ENCODE measurements around the gene BNIPL.

Gene BNIPL

DNA sequence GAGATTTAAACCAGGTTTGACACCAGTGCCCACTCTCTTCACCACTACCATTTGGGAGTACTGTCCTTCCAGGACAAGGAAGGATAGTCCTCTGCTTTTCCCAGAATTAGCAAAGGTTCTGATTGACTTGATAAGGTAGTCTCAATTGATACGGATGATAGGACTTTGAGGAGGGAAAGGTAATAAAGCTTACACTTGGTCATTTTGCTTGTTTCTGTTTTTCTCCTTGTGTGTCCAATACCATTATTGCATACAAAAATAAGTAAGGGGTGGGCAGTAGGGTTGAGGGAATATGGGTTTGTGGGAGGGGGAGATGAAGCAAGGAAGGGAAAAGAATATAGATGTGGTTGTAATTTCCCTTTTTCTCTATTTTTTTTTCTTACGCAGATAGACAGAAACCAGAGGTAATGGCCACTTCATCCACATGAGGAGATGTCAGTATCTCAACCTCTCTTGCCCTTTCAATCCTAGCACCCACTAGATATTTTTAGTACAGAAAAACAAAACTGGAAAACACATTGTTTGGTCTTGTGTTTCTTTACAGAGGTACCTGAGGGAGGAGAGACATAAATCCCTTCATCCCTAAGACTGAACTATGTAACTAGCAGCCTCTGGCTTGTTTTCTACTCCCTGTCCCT is 13.8 kb downstream of the BNIPL start:
- DNase-seq = no peak
- in situ Hi-C loops (cut with MboI; ENCODE audit: low pct_unique_long_range_greater_than_20kb, low sequenced_read_pairs) = no loop called here

DNA sequence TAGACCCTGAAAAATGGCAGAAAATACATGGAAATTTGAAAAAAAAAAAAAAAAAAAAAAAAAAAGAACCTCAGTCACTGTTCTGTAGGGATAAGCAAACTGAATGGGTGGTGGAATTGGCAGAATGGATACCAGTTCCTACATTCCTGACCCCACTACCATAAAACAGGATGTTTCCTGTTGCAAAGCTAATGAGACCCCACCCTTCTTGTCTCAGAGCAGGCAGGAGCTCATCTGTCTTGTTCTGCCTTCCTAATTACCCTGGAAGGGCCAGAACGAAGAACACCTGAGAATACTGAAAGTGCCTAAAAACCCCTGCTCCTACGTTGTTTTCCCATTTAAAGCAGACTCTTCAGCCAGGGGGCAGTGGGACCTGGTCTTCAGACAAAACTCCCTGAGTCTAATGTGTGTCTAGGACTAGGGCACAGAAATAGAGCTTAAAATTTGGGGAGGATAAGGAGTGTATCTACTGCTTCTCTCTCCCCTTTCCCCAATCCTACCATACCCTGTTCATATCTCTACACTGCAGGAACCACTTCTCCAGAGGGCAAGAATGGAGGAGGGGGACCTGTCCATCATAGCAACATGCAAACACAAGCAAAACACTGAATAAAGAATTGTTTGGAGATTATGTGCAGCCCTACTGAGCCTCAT is 15.1 kb downstream of the BNIPL start:
- in situ Hi-C loops (cut with MboI; ENCODE audit: low pct_unique_long_range_greater_than_20kb, low sequenced_read_pairs) = no loop called here

DNA sequence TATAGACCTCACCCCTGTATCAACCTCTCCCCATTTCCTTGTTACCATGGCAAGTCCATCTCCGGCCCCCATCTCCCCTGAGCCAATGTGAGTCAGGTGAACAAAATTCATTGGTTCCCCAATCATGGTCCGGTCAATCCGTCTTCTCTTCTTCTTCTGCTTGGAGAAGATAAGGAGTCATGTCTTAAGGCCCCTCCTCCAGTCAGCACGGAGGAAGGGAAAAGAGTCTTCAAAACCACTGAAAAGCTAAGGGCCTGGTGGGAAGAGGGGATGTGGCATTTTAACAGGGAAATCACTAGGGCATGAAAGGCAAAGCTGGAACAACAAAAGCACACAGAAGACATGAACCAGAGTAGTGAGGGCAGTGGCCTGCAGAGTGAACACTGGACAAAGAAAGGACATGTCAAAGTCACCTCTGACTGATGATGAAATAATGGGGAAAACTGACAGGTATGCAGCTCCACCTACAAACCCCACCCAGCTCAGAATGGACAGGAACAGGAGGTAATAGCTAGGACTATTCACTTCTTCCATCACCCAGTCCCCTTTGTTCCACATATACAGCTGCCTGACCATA is 18.7 kb downstream of the BNIPL start:
- DNase-seq = no peak
- in situ Hi-C loops (cut with MboI; ENCODE audit: low pct_unique_long_range_greater_than_20kb, low sequenced_read_pairs) = no loop called here

More for the DNA sequence above, 15.1 kb downstream of the BNIPL start:
- no peak for DNase-seq

DNA sequence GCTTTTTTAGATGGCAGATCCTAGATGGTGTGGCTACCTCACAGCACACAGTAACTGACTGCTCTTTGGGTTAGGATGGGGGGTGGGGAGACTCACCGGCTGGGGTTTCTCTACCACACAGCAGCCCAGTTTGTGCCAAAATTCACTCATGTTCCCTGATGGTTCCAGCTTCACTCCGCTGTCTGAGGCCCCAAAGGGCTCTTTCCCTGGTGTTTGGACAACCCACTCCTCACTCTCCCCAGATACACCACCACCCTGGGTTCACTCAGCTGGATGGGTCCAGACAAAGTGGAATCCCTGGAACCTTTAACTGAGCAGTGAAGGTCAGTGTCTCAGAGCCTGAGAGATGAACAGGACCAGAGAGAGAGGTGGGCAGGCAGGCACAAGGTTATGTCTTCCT is 19.2 kb downstream of the BNIPL start:
- in situ Hi-C loops (cut with MboI; ENCODE audit: low pct_unique_long_range_greater_than_20kb, low sequenced_read_pairs) = no loop called here

DNA sequence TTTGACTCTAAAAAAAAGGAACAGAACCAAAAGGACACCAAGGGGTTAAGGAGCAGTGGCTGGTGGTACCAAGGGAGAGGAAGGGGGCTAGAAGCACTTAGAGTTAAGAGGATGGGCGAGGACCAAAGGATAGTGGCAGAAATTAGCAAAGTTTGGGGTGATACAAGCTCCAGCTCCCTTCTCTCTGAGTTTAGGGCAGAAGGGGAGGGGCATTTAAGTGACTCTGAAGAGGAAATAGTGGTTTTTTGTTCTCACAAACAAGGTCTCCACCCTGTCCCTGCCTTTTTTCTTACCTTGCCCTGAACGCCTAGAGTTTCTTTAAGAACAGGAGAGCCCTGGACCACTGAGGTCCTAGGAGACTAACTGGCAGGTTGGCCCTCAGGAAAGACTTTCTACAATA is 19.8 kb downstream of the BNIPL start:
- DNase-seq = peak; percentile 53
- in situ Hi-C loops (cut with MboI; ENCODE audit: low pct_unique_long_range_greater_than_20kb, low sequenced_read_pairs) = no loop called here

More for the DNA sequence above, 19.2 kb downstream of the BNIPL start:
- DNase-seq = no peak

DNA sequence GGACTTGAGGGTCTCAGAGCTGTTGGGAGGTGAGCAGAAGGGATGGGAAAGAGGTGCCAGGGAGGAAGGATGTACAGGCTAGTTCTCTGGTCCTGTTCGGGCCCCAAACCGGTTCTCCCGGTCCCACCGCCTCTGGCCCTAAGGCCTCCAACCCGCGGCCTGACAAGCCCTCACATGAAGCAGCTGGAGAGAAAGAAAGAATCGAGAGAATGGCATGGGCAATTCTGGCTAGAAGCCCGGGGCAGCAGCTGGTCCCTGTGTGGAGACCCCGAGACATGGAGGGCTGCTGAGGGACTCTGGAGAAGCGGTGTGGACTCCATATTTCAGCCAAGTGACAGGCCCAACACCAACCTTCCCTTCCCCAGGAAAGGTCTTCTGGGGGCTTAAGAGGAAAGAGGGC is 22.3 kb downstream of the BNIPL start:
- no peak for DNase-seq
- in situ Hi-C loops (cut with MboI; ENCODE audit: low pct_unique_long_range_greater_than_20kb, low sequenced_read_pairs) = no loop called here

DNA sequence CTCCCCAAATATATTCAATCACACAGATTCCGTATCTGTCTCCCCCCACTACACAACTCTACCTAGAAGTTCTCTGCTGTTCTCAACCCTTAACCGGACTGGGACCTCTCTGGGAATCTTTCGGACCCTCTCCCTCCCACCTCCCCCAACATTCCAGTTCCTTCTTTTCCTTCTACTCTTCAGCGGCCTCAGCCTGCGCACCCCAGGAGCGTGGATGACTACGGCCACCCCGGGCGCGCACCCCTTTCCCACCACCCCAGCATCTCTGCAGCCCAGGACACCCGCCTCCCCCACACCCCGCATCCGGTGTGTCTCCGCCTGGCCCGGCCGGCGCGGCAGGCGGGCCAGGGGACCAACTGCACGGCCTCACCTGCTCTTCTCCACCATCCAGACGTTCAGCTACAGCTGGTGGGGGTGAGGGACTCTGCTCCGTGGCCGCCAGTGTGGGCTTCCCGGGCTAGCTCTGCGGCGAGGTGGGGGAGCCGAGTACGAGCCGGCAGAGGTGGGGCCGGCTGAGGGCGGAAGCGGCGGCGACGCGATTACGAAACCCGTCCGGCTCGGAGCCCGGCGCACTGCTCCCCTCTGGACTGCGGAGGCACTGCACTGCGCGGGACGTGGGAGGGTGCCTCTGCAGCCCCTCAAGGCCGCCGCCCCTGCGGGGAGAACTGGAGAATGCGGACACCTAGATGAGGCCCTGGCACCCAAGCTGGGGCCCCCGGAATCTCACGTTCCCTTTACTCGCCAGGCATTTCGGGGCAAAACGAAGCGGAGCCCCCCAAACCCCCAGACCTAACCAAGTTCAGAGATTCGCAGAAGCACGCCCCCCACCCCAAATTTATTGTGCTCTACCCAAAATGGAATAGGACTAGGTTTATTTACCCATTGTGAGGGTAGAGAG is 23.0 kb downstream of the BNIPL start, which contains the start of gene CDC42SE1:
CDC42SE1 (minus strand) TSS at position 514 of the 898 bp plus-strand sequence. CDS start 3,892 bp downstream, outside the sequence.
- in situ Hi-C loops (cut with MboI; ENCODE audit: low pct_unique_long_range_greater_than_20kb, low sequenced_read_pairs) = no loop called here

DNA sequence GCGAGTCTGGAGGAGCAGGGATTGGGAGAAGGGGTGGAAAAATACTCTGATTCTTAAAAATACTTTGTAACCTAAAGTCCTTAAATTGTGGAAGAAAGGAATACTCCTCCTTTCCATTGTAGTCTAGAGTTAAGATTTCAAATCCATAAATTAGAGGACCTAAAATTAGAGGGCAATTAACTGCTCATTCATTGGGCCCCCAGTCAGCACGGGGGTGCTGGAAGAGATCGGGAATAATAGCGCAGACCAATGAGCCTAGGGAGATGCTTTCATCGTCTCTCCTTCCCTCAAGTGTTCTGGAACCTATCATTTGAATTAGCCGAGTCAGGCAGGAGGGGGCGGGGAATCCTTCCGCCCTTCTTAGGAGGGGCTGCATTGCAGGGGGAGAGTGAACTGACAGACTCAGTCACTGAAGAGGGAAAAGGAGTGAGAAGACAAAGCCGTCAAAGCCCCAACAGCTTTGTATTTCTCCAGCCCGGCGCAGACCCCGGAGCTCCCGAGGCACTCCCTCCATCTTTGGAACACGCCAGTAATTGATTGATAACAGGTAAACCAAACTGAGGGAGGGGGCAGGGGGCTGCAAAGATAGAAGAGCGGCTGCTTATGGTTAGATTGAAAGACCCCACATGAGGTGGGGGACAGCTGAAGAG is 23.7 kb downstream of the BNIPL start, which contains the start of gene MLLT11:
MLLT11 (plus strand) TSS at position 391 of the 650 bp plus-strand sequence. CDS start 6,828 bp downstream, outside the sequence.
- in situ Hi-C loops (cut with MboI; ENCODE audit: low pct_unique_long_range_greater_than_20kb, low sequenced_read_pairs) = no loop called here
- peak; percentile 61 for DNase-seq

More for the DNA sequence above, 23.0 kb downstream of the BNIPL start, which contains the start of gene CDC42SE1:
- DNase-seq = peak; percentile 94

DNA sequence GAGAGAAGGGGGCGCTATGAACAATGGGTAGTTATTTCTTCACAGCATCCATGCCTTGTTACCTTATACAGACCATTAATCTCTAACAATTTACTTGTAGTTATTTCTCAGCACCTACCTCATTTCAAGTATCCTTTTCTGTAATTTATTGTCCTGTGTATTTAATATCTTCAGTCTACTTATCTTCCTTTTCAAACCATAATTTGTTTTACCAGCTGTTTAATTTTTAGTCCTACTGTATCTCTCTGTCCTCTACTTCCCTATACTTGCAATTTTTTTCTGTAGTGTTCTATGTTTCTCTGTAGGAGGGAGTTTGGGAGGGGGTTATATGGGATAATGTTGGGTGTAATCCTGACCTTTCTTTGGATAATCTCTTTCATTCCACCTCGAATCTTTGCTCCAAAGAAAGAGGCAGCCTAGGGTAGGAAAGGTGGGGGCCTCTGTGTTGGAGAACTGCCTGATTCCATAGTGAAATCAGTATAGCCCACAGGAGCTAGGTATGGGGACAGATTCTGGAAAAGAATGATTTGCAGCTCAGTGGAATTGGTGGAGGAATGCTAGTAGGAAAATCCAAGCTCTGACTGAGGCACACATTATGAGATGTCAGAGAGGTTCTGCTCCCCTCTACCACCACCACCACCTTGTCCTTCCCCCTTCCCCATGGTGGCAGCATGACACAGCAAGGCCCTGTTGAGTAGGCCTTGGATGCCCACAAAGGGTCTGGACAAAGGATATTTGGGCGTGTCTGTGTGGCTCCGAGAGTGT is 24.5 kb downstream of the BNIPL start:
- DNase-seq = peak; percentile 31
- in situ Hi-C loops (cut with MboI; ENCODE audit: low pct_unique_long_range_greater_than_20kb, low sequenced_read_pairs) = no loop called here

DNA sequence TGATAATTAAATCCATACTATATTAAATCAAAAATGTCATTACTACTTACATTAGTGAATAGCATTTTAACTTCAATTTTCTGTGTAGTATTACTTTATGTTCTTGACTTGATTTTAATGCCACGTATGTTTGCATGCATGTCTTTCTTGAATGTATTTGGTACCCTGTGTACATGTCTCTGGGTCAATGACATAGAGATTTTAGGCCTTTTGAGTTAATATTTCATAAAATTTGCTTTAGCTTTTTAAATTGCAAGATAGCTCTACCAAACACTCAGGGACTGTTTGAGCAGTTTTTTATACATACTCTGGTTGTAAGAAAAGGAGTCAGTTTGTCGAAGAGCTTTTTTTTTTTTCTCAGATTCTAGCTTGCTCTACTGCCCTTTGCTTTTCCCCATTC is 25.3 kb downstream of the BNIPL start:
- no peak for DNase-seq
- in situ Hi-C loops (cut with MboI; ENCODE audit: low pct_unique_long_range_greater_than_20kb, low sequenced_read_pairs) = no loop called here

DNA sequence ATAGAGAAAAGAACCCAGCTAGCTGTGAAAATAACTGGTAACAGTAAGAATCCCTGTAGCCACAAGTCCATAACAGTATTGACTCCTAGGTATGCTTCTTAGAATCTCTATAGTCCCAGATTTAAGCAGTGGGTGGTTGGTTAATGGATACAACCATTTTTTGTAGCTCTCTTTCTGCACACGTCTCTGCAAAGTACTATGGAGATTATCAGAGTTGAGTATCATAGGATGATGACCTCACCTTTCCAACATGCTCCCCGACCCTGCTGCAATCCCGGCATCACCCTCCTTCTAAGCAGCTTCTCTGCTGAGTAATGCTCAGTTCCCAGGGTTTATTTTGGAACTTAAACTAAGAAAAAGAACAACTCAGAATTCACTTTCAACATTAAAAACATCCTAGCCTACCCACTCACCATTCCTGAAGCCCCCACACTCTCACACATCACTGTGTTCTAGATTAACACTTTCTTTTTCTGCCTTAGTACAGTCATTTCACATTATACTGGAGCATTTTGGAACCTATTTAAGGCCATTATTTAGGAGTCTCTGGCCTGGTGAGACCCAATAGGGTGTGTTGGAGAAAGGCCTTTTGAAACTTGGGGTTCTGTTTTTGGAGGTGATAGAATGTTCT is 26.5 kb downstream of the BNIPL start:
- in situ Hi-C loops (cut with MboI; ENCODE audit: low pct_unique_long_range_greater_than_20kb, low sequenced_read_pairs) = no loop called here
- no peak for DNase-seq

DNA sequence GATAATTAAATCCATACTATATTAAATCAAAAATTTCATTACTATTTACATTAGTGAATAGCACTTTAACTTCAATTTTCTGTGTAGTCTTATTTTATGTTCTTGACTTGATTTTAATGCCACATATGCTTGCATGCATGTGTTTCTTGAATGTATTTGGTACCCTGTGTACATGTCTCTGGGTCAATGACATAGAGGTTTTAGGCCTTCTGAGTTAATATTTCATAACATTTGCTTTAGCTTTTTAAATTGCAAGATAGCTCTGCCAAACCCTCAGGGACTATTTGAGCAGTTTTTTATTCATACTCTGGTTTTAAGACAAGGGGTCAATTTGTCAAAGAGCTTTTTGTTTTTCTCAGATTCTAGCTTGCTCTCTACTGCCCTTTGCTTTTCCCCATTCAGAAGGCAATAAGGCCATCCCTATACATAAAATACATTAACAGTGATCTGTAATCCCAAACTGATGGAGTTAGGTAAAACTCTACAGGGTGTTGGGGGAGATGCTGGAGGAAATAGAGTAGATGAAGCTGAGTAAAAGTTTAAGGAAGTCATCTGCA is 28.8 kb downstream of the BNIPL start:
- in situ Hi-C loops (cut with MboI; ENCODE audit: low pct_unique_long_range_greater_than_20kb, low sequenced_read_pairs) = no loop called here

DNA sequence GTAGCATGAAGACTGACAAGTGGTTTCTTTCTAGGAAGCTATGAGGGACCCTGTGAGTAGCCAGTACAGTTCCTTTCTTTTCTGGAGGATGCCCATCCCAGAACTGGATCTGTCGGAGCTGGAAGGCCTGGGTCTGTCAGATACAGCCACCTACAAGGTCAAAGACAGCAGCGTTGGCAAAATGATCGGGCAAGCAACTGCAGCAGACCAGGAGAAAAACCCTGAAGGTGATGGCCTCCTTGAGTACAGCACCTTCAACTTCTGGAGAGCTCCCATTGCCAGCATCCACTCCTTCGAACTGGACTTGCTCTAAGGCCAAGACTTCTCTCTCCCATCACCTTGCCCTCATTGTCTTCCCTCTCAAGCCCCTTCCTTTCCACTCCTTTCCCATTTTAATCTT is 30.8 kb downstream of the BNIPL start:
- DNase-seq = no peak
- in situ Hi-C loops (cut with MboI; ENCODE audit: low pct_unique_long_range_greater_than_20kb, low sequenced_read_pairs) = no loop called here

More for the DNA sequence above, 28.8 kb downstream of the BNIPL start:
- DNase-seq = no peak

DNA sequence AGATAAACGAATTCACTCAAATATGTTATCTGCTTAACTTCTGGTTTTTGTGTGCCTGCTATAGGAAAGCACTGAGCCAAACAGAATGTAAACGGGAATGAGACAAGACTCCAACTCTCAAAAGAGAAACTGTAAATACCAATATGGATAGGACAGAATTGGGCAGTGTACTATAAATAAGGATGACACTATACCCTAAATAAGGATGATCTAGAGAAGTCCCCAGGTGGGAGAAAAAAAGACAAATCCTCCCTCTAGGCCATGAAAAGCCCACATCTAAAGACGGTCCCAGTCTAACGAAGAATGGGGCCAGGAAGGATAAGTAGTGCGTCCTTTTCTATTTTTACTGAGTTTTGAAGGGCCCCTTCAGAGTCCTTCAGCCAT is 32.7 kb downstream of the BNIPL start:
- DNase-seq = no peak
- in situ Hi-C loops (cut with MboI; ENCODE audit: low pct_unique_long_range_greater_than_20kb, low sequenced_read_pairs) = no loop called here

DNA sequence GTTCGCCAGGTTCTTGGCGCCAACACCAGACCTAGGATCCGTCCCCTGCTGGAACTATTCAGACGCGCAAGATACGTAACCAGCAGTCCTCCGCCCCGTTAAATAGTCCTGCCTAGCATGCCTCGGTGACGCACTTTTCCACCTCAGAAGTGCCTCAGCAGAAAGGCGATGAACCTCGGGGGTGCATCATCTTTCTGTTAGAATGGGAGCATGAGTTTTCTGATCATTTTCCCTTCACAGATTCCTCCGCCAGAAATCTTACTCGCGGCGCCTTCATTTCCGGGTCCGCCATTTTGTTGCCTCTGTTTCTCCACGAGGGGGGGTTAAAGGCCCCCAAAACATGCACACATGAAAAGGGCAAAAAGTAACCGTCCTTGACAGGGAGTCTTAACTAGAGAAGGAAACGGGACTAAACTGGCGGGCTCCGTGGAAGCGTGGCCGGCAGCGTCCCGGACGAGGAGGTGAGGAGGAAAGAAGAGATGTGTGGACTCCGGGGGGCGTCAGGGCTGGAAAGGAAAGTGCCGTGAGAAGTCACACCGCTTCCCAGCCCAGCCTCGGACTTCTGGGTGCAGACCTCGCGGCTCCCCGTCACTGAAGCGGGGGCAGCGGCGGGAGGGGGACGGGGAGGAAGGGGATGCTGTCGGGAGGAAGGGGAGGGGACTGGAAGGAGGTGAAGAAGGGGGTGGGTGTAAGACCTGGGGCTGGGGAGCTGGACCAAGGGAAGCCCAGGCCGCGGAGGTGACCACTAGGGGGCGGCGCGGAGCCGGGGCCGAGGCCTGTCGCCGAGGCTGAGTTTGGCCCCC is 34.3 kb downstream of the BNIPL start, which contains the start of gene GABPB2:
GABPB2 (plus strand) TSS at position 288 of the 803 bp plus-strand sequence. CDS start 17,429 bp downstream, outside the sequence.
- in situ Hi-C loops (cut with MboI; ENCODE audit: low pct_unique_long_range_greater_than_20kb, low sequenced_read_pairs) = no loop called here
- peak; percentile 93 for DNase-seq

DNA sequence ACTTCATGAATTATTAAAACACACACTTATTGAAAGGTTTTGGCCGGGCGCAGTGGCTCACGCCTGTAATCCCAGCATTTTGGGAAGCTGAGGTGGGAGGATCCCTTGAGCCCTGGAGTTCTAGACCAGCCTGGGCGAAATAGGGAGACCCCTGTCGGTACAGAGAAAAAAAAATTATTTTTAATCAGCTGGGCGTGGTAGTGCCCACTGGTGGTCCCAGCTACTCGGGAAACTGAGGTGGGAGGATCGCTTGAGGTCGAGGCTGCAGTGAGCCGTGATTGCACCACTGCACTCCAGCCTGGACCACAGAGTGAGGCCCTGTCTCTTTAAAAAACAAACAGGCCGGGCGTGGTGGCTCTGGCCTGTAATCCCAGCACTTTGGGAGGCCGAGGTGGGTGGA is 35.8 kb downstream of the BNIPL start:
- in situ Hi-C loops (cut with MboI; ENCODE audit: low pct_unique_long_range_greater_than_20kb, low sequenced_read_pairs) = no loop called here
- DNase-seq = no peak
